H9 (cell line): ENCODE results near the gene PFN3. TPM values are rescaled to one million over a fixed set of nuclear protein-coding genes. Genes with fewer than 3 reads are reported as not detected.

Source experiments
- DNase-seq: peaks from one replicate; pipeline ENCODE4 v3.0.0-alpha.2; 2017
- H2AFZ ChIP-seq: one replicate; pipeline ENCODE4 v1.6.1; 2013; ENCODE audit warnings: mild to moderate bottlenecking, low read length, control low read depth, moderate library complexity
- H2AK5ac ChIP-seq: 2 replicates; pipeline ENCODE4 v1.6.1; 2013; ENCODE audit warnings: low read length, control low read depth, mixed read lengths; ENCODE audit not compliant: insufficient read length
- H2BK120ac ChIP-seq: one replicate; pipeline ENCODE4 v1.6.1; 2013; ENCODE audit warnings: low read depth, mild to moderate bottlenecking, low read length, control low read depth, inconsistent platforms; ENCODE audit not compliant: poor library complexity, severe bottlenecking
- H2BK12ac ChIP-seq: 2 replicates; pipeline ENCODE4 v1.6.1; 2013; ENCODE audit warnings: low read length, control low read depth, mixed read lengths, low read depth; ENCODE audit not compliant: insufficient read length
- H2BK15ac ChIP-seq: 2 replicates; pipeline ENCODE4 v1.6.1; 2013; ENCODE audit warnings: low read depth, low read length, control low read depth
- H2BK20ac ChIP-seq: one replicate; pipeline ENCODE4 v1.6.1; 2013; ENCODE audit warnings: low read depth, mild to moderate bottlenecking, low read length, control low read depth, inconsistent platforms; ENCODE audit not compliant: poor library complexity, severe bottlenecking
- H2BK5ac ChIP-seq: 2 replicates; pipeline ENCODE4 v1.6.1; 2013; ENCODE audit warnings: low read length, control low read depth, mixed read lengths; ENCODE audit not compliant: insufficient read length
- H3K14ac ChIP-seq: 2 replicates; pipeline ENCODE4 v1.6.1; 2013; ENCODE audit warnings: low read length, control low read depth; ENCODE audit not compliant: insufficient read depth
- H3K18ac ChIP-seq: 2 replicates; pipeline ENCODE4 v1.6.1; 2013; ENCODE audit warnings: low read depth, mild to moderate bottlenecking, mixed read lengths, low read length, control low read depth; ENCODE audit not compliant: insufficient read length
- H3K23ac ChIP-seq: 2 replicates; pipeline ENCODE4 v1.6.1; 2013; ENCODE audit warnings: low read length, control low read depth, mixed read lengths, low read depth; ENCODE audit not compliant: insufficient read length
- H3K23me2 ChIP-seq: 2 replicates; pipeline ENCODE4 v1.6.1; 2013; ENCODE audit warnings: low read depth, mild to moderate bottlenecking, mixed read lengths, low read length, control low read depth; ENCODE audit not compliant: insufficient read length, poor library complexity, severe bottlenecking
- H3K27ac ChIP-seq: 2 replicates; pipeline ENCODE4 v1.5.1; 2013; ENCODE audit warnings: low read length, control low read depth, mixed read lengths, low read depth; ENCODE audit not compliant: insufficient read length
- H3K27me3 ChIP-seq: 2 replicates; pipeline ENCODE4 v1.6.1; 2013; ENCODE audit warnings: low read length, control low read depth, inconsistent platforms; ENCODE audit not compliant: insufficient read depth
- H3K4ac ChIP-seq: 2 replicates; pipeline ENCODE4 v1.6.1; 2013; ENCODE audit warnings: low read depth, mild to moderate bottlenecking, control low read depth, inconsistent platforms, low read length, moderate library complexity
- H3K4me1 ChIP-seq: 2 replicates; pipeline ENCODE4 v1.6.1; 2013; ENCODE audit warnings: low read length, control low read depth, inconsistent platforms; ENCODE audit not compliant: insufficient read depth
- H3K4me2 ChIP-seq: 2 replicates; pipeline ENCODE4 v1.6.1; 2013; ENCODE audit warnings: low read length, control low read depth, mixed read lengths; ENCODE audit not compliant: insufficient read length, insufficient read depth
- H3K56ac ChIP-seq: 2 replicates; pipeline ENCODE4 v1.6.1; 2013; ENCODE audit warnings: low read depth, mild to moderate bottlenecking, mixed read lengths, low read length, control low read depth; ENCODE audit not compliant: insufficient read length
- H3K79me1 ChIP-seq: 2 replicates; pipeline ENCODE4 v1.6.1; 2013; ENCODE audit warnings: low read depth, mild to moderate bottlenecking, moderate library complexity, low read length, control low read depth, inconsistent platforms; ENCODE audit not compliant: insufficient read depth, poor library complexity, severe bottlenecking
- H3K79me2 ChIP-seq: 2 replicates; pipeline ENCODE4 v1.6.1; 2013; ENCODE audit warnings: low read length, control low read depth, inconsistent platforms; ENCODE audit not compliant: insufficient read depth
- H3K9ac ChIP-seq: 2 replicates; pipeline ENCODE4 v1.6.1; 2013; ENCODE audit warnings: low read length, control low read depth, mixed read lengths; ENCODE audit not compliant: insufficient read length; ENCODE audit errors: extremely low read depth
- H3K9me3 ChIP-seq: one replicate; pipeline ENCODE4 v1.6.1; 2013; ENCODE audit warnings: low read depth, low read length, inconsistent platforms; ENCODE audit not compliant: control insufficient read depth
- H3T11ph ChIP-seq: one replicate; pipeline ENCODE4 v1.6.1; 2013; ENCODE audit warnings: mild to moderate bottlenecking, low read length, control low read depth, inconsistent platforms
- H4K20me1 ChIP-seq: one replicate; pipeline ENCODE4 v1.6.1; 2013; ENCODE audit not compliant: control insufficient read depth, insufficient read length, insufficient read depth
- H4K5ac ChIP-seq: 2 replicates; pipeline ENCODE4 v1.6.1; 2013; ENCODE audit warnings: low read depth, mild to moderate bottlenecking, mixed read lengths, low read length, control low read depth; ENCODE audit not compliant: insufficient read length
- H4K8ac ChIP-seq: replicated peaks from 2 replicates; pipeline ENCODE4 v1.6.1; 2013; ENCODE audit warnings: low read length, control low read depth, mixed read lengths, low read depth; ENCODE audit not compliant: insufficient read length
- H4K91ac ChIP-seq: 2 replicates; pipeline ENCODE4 v1.6.1; 2013; ENCODE audit warnings: low read depth, mild to moderate bottlenecking, moderate library complexity, mixed read lengths, low read length, control low read depth; ENCODE audit not compliant: insufficient read length
- H3K27ac Mint-ChIP-seq, 3 experiments: 2 replicates in 2 of 3; 3 replicates in 1 of 3; pipeline ENCODE4 v1.8.0; 2020 to 2021; ENCODE audit warnings: mixed read lengths in 3 of 3, mild to moderate bottlenecking in 1 of 3, moderate library complexity in 1 of 3
- H3K27me3 Mint-ChIP-seq: 2 replicates; pipeline ENCODE4 v1.8.0; 2021; ENCODE audit warnings: low read depth, mild to moderate bottlenecking, moderate library complexity, mixed read lengths
- H3K36me3 Mint-ChIP-seq, 3 experiments: 2 replicates in 2 of 3; 3 replicates in 1 of 3; pipeline ENCODE4 v1.8.0; 2020 to 2021; ENCODE audit warnings: low read depth in 3 of 3, mixed read lengths in 3 of 3; ENCODE audit not compliant: insufficient read depth in 1 of 3
- H3K4me1 Mint-ChIP-seq, 2 experiments: 2 replicates each; pipeline ENCODE4 v1.8.0; 2020; ENCODE audit warnings: mixed read lengths in 2 of 2
- H3K4me3 Mint-ChIP-seq, 2 experiments: 2 replicates in 1 of 2; 3 replicates in 1 of 2; pipeline ENCODE4 v1.8.0; 2020 to 2021; ENCODE audit warnings: mild to moderate bottlenecking in 2 of 2, mixed read lengths in 2 of 2, moderate library complexity in 1 of 2
- H3K9me3 Mint-ChIP-seq, 2 experiments: 2 replicates in 1 of 2; 3 replicates in 1 of 2; pipeline ENCODE4 v1.8.0; 2020; ENCODE audit warnings: mild to moderate bottlenecking in 2 of 2, mixed read lengths in 2 of 2, moderate library complexity in 1 of 2
- CTCF ChIP-seq: fragments of 200-600 bp; sonication (generic); conservative IDR thresholded peaks from 3 replicates; pipeline ENCODE4 v1.8.0; 2021; ENCODE audit warnings: antibody characterized with exemption, mild to moderate bottlenecking
- WGBS: extraction: QIAGEN DNeasy Blood & Tissue Kit; methylation state at CpG from one replicate; pipeline ENCODE4 v1.1.7; 2013; ENCODE audit warnings: missing lambda C conversion rate, low lambda C conversion rate, mixed read lengths; ENCODE audit not compliant: insufficient read length; ENCODE audit errors: extremely low coverage; 5-methylcytosine and 5-hydroxymethylcytosine counted together
- total RNA-seq: library from RNA; stranded (reverse); gene quantifications from 2 replicates; pipeline ENCODE4 v1.2.1, GENCODE V29; 2021

PFN3 gene
- total RNA-seq, 1 experiment from 2014 or later = not detected

- H3K9me3 Mint-ChIP-seq = no peaks in the 10 kb centered on the region
These were observed 4.4 kb downstream of the PFN3 start for GRCh38 chr5:177396078-177396477.

More at GRCh38 chr5:177396078-177396477, 4.4 kb downstream of the PFN3 start:
- H2BK12ac ChIP-seq = no peak overlapping the region
- H2AK5ac ChIP-seq = no peak overlapping the region
- no peak overlapping the region for H3T11ph ChIP-seq
- H3K79me2 ChIP-seq = no peaks in the 10 kb centered on the region
- no peaks in the 10 kb centered on the region for H3K27me3 ChIP-seq
- H2BK120ac ChIP-seq = no peak overlapping the region
- H3K23me2 ChIP-seq = no peaks in the 10 kb centered on the region
- H4K91ac ChIP-seq = no peak overlapping the region
- no peak overlapping the region for H3K9ac ChIP-seq
- no peak for DNase-seq
- H2BK15ac ChIP-seq = no peak overlapping the region
- no peak overlapping the region for H2AFZ ChIP-seq
- no peak overlapping the region for H3K4me2 ChIP-seq
- no peak overlapping the region for H3K27ac ChIP-seq
- no peaks in the 10 kb centered on the region for H3K79me1 ChIP-seq
- no peak overlapping the region for H3K18ac ChIP-seq
- H2BK20ac ChIP-seq = no peak overlapping the region
- H3K14ac ChIP-seq = no peak overlapping the region
- H2BK5ac ChIP-seq = no peak overlapping the region
- WGBS = no CpG with 5 or more reads among the region's 8 CpGs
- no peak overlapping the region for H4K5ac ChIP-seq
- peaks cover 36% of the 10 kb centered on the region for H3K27me3 Mint-ChIP-seq
- H3K4me1 ChIP-seq = no peaks in the 10 kb centered on the region; the same call in 1 of the 2 replicates
- no peaks in the 10 kb centered on the region for H3K36me3 Mint-ChIP-seq
- TF ChIP-seq CTCF = no peak
- H3K23ac ChIP-seq = no peak overlapping the region
- no peaks in the 10 kb centered on the region for H4K20me1 ChIP-seq
- no peaks in the 10 kb centered on the region for H3K9me3 ChIP-seq
- no peak overlapping the region for H3K4ac ChIP-seq
- no peak overlapping the region for H3K27ac Mint-ChIP-seq
- no peak overlapping the region for H3K4me3 Mint-ChIP-seq
- no peak overlapping the region for H3K56ac ChIP-seq
- H3K4me1 Mint-ChIP-seq = peaks cover 10 to 17% of the 10 kb centered on the region in 2 experiments
- no peak overlapping the region for H4K8ac ChIP-seq
